SK-N-SH (cell line): Measurements from ENCODE around the gene AGBL4. TPM values are rescaled to one million over a fixed set of nuclear protein-coding genes. Genes with fewer than 3 reads are reported as not detected.
A peak's percentile ranks its signal among the peaks of the same experiment; 100 is the strongest.

Source experiments
- CTCF ChIA-PET: fragments of 300-600, 350-600 bp; formaldehyde crosslinking; extraction: SDS; loops from one replicate; lab custom pipeline; 2021; lab: Yijun Ruan, JAX
- POLR2A ChIA-PET: fragments of 350-600 bp; sonication (Branson Sonifier 250); formaldehyde crosslinking; extraction: SDS; loops from one replicate; lab custom pipeline; 2020; ENCODE audit warnings: antibody characterized with exemption, inconsistent platforms; lab: Yijun Ruan, JAX
- DNase-seq: peaks from one replicate; pipeline ENCODE4 v3.0.0; 2012
- H2AFZ ChIP-seq: fragments of 200-600 bp; sonication (generic); 2 replicates; pipeline ENCODE4 v1.8.1; 2016; ENCODE audit warnings: antibody characterized with exemption, mild to moderate bottlenecking, low read depth
- H3F3A ChIP-seq: fragments of 200-600 bp; sonication (generic); replicated peaks from 2 replicates; pipeline ENCODE3; 2016; ENCODE audit warnings: antibody characterized with exemption, mild to moderate bottlenecking; ENCODE audit not compliant: insufficient read depth
- H3K27ac ChIP-seq, 2 experiments: fragments of 200-500 bp in 1 of 2; fragments of 200-600 bp in 1 of 2; sonication (Bioruptor generic) in 1 of 2; sonication (generic), shearing (Covaris generic) in 1 of 2; 2 replicates each; pipeline versions ENCODE4 v1.5.1 to v1.6.1; 2014 to 2016; ENCODE audit warnings: low read depth in 2 of 2, inconsistent platforms in 1 of 2, low read length in 1 of 2, mild to moderate bottlenecking in 1 of 2, mixed read lengths in 1 of 2
- H3K27me3 ChIP-seq: fragments of 200-600 bp; sonication (generic), shearing (Covaris generic); 2 replicates; pipeline ENCODE4 v1.6.1; 2016; ENCODE audit warnings: mixed run types; ENCODE audit not compliant: insufficient read depth
- H3K36me3 ChIP-seq, 2 experiments: fragments of 200-500 bp in 1 of 2; fragments of 200-600 bp in 1 of 2; sonication (Bioruptor generic) in 1 of 2; sonication (generic) in 1 of 2; replicated peaks in 1 of 2; 2 replicates each; pipeline versions ENCODE3 to v1.5.1; 2014 to 2016; ENCODE audit warnings: low read length in 1 of 2, mild to moderate bottlenecking in 1 of 2; ENCODE audit not compliant: insufficient read depth in 2 of 2, control insufficient read depth in 1 of 2
- H3K4me1 ChIP-seq, 2 experiments: fragments of 200-500 bp in 1 of 2; fragments of 200-600 bp in 1 of 2; sonication (Bioruptor generic) in 1 of 2; sonication (generic), shearing (Covaris generic) in 1 of 2; 2 replicates each; pipeline versions ENCODE4 v1.5.1 to v1.6.1; 2014 to 2016; ENCODE audit warnings: low read depth in 1 of 2, low read length in 1 of 2, mixed run types in 1 of 2; ENCODE audit not compliant: insufficient read depth in 2 of 2, control insufficient read depth in 1 of 2
- H3K4me2 ChIP-seq: fragments of 200-600 bp; sonication (generic), shearing (Covaris generic); 2 replicates; pipeline ENCODE4 v1.6.1; 2017; ENCODE audit warnings: mixed run types
- H3K4me3 ChIP-seq, 2 experiments: fragments of 200-500 bp in 1 of 2; fragments of 200-600 bp in 1 of 2; sonication (Bioruptor generic) in 1 of 2; sonication (generic), shearing (Covaris generic) in 1 of 2; 2 replicates each; pipeline versions ENCODE4 v1.5.1 to v1.8.1; 2014 to 2016; ENCODE audit warnings: low read depth in 2 of 2, inconsistent platforms in 1 of 2, low read length in 1 of 2, mild to moderate bottlenecking in 1 of 2, mixed read lengths in 1 of 2, moderate library complexity in 1 of 2
- H3K79me2 ChIP-seq: fragments of 200-600 bp; sonication (generic); 2 replicates; pipeline ENCODE4 v1.8.1; 2017; ENCODE audit warnings: mild to moderate bottlenecking; ENCODE audit not compliant: insufficient read depth
- H3K9ac ChIP-seq: fragments of 200-600 bp; sonication (generic); 2 replicates; pipeline ENCODE4 v1.6.1; 2017; ENCODE audit warnings: mixed run types
- H3K9me2 ChIP-seq: fragments of 200-600 bp; sonication (generic); 2 replicates; pipeline ENCODE4 v1.6.1; 2017; ENCODE audit warnings: mixed run types
- H3K9me3 ChIP-seq: fragments of 200-600 bp; sonication (generic); 2 replicates; pipeline ENCODE4 v1.6.1; 2017; ENCODE audit warnings: mixed run types, mild to moderate bottlenecking, moderate library complexity
- H4K20me1 ChIP-seq: fragments of 200-600 bp; sonication (generic); 2 replicates; pipeline ENCODE4 v1.6.1; 2017; ENCODE audit warnings: mild to moderate bottlenecking, mixed run types; ENCODE audit not compliant: insufficient read depth
- CHD2 ChIP-seq: fragments of 150-350 bp; IDR thresholded peaks from 2 replicates; pipeline ENCODE4 v1.6.1; 2018; ENCODE audit warnings: low read length; ENCODE audit not compliant: partially characterized antibody
- EP300 ChIP-seq, 2 experiments: IDR thresholded peaks; 2 replicates each; pipeline versions ENCODE4 v1.4.0 to v1.6.1; 2012; ENCODE audit warnings: borderline replicate concordance in 1 of 2, low read depth in 1 of 2, low read length in 1 of 2
- FOXM1 ChIP-seq: IDR thresholded peaks from 2 replicates; pipeline ENCODE4 v1.4.0; 2012; ENCODE audit warnings: low read depth, mild to moderate bottlenecking
- MEF2A ChIP-seq: IDR thresholded peaks from 2 replicates; pipeline ENCODE4 v1.4.0; 2012; ENCODE audit warnings: low read depth, borderline replicate concordance
- MXI1 ChIP-seq: IDR thresholded peaks from 2 replicates; pipeline ENCODE4 v1.6.1; 2012; ENCODE audit warnings: mild to moderate bottlenecking, low read depth, low read length, improper control_type of control experiment
- RAD21 ChIP-seq: IDR thresholded peaks from 2 replicates; pipeline ENCODE4 v1.6.1; 2012; ENCODE audit warnings: mild to moderate bottlenecking, low read length
- SIN3A ChIP-seq: IDR thresholded peaks from 2 replicates; pipeline ENCODE4 v1.6.1; 2012; ENCODE audit warnings: low read depth, mild to moderate bottlenecking, low read length, moderate library complexity, borderline replicate concordance
- SMC3 ChIP-seq: IDR thresholded peaks from 2 replicates; pipeline ENCODE4 v1.6.1; 2012; ENCODE audit warnings: low read depth, low read length, improper control_type of control experiment
- TEAD4 ChIP-seq: IDR thresholded peaks from 2 replicates; pipeline ENCODE4 v1.4.0; 2012; ENCODE audit warnings: mild to moderate bottlenecking, borderline replicate concordance; ENCODE audit not compliant: insufficient read depth
- WGBS: methylation state at CpG from one replicate; pipeline ENCODE4 v1.1.6; 2017; ENCODE audit warnings: low lambda C conversion rate; 5-methylcytosine and 5-hydroxymethylcytosine counted together
- polyA plus RNA-seq, 3 experiments: library from polyadenylated mRNA; depleted of rRNA; stranded (reverse); fragments of >200 nt; gene quantifications; 2 replicates each; pipeline ENCODE4 v1.2.3, GENCODE V29; 2012
- TF ChIP-seq, protein P1 (sequence below): IDR thresholded peaks from 2 replicates; pipeline ENCODE4 v1.6.1; 2012; ENCODE audit warnings: mild to moderate bottlenecking, low read depth, low read length, moderate library complexity
- TF ChIP-seq, protein P2 (sequence below): IDR thresholded peaks from 2 replicates; pipeline ENCODE4 v1.4.0; 2012; ENCODE audit warnings: low read depth, borderline replicate concordance
- TF ChIP-seq, protein P3 (sequence below): IDR thresholded peaks from 2 replicates; pipeline ENCODE4; 2012

Gene AGBL4
- polyA plus RNA-seq, 1 of the 3 experiments (the other 2 are of a cell fraction) = 0.07 TPM

DNA sequence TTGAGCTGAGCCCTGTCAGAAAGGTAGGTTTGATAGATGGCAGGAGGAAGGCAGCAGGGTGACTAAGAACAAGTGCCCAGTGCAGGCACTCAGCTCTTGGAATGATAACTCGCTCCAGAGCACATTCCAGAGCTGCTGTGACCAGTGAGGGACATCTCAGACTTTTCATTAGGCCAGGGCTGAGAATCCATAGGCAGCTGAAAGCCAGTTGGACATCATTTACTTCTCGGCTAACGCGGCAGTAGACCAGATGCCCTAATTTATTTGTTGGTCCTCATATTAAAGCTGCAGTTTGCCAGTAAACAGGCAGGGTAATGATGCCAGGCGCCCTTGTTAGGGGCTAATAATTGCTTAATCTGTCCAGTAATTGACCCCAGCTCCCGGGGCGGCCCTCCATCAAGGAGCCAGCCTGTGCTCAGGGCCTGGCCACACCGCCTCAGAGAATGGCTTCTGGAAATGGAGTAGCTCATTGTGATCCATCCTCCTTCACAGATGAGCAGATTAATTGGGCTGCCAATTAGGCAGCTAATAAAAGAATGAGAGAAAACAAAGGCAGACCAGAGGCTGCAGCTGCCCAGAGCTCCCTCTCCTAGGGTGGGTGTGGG, 1369.0 kb downstream of the AGBL4 start (continued):
- TF ChIP-seq, protein P1, sequence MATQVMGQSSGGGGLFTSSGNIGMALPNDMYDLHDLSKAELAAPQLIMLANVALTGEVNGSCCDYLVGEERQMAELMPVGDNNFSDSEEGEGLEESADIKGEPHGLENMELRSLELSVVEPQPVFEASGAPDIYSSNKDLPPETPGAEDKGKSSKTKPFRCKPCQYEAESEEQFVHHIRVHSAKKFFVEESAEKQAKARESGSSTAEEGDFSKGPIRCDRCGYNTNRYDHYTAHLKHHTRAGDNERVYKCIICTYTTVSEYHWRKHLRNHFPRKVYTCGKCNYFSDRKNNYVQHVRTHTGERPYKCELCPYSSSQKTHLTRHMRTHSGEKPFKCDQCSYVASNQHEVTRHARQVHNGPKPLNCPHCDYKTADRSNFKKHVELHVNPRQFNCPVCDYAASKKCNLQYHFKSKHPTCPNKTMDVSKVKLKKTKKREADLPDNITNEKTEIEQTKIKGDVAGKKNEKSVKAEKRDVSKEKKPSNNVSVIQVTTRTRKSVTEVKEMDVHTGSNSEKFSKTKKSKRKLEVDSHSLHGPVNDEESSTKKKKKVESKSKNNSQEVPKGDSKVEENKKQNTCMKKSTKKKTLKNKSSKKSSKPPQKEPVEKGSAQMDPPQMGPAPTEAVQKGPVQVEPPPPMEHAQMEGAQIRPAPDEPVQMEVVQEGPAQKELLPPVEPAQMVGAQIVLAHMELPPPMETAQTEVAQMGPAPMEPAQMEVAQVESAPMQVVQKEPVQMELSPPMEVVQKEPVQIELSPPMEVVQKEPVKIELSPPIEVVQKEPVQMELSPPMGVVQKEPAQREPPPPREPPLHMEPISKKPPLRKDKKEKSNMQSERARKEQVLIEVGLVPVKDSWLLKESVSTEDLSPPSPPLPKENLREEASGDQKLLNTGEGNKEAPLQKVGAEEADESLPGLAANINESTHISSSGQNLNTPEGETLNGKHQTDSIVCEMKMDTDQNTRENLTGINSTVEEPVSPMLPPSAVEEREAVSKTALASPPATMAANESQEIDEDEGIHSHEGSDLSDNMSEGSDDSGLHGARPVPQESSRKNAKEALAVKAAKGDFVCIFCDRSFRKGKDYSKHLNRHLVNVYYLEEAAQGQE = no peak
- no peak for TF ChIP-seq MEF2A
- peak; percentile 80 for TF ChIP-seq CHD2
- TF ChIP-seq MXI1 = peak; percentile 35; the same call in 1 of the 2 replicates
- TF ChIP-seq RAD21 = peak; percentile 27; the same call in 1 of the 2 replicates
- no peak for TF ChIP-seq FOXM1
- no peak for TF ChIP-seq SIN3A
- TF ChIP-seq EP300 (IDR thresholded peaks at IDR 0.05; ENCODE audit: borderline replicate concordance in 1 of 2, low read depth in 1 of 2, low read length in 1 of 2) = peak in 1 of 2 experiments; percentile 97; a peak in 2 of 4 replicates

DNA sequence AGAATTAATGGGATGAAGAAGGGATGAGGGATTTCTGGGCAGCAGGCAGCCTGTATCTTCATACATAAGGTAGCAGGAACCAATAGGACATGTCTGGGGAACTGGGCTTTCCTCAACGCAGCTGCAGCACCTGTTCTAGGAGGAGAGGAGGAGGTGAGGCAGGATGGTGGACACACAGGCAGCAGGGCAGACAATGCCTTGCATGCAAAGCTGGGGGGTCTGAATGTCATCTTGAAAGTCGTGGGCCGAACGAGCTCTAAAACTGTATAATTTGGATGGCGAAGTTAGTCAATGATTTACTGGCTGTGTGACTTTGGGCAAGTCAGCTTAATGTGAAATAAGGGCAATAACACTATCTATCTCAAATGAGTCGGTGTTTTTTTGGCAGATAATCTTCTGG, 1371.4 kb downstream of the AGBL4 start:
- no peaks in the 10 kb centered on the region for H3K79me2 ChIP-seq
- H2AFZ ChIP-seq = no peak overlapping the region
- no peak overlapping the region for H3K4me2 ChIP-seq
- TF ChIP-seq, protein P2, sequence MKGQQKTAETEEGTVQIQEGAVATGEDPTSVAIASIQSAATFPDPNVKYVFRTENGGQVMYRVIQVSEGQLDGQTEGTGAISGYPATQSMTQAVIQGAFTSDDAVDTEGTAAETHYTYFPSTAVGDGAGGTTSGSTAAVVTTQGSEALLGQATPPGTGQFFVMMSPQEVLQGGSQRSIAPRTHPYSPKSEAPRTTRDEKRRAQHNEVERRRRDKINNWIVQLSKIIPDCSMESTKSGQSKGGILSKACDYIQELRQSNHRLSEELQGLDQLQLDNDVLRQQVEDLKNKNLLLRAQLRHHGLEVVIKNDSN = no peak
- TF ChIP-seq, protein P3, sequence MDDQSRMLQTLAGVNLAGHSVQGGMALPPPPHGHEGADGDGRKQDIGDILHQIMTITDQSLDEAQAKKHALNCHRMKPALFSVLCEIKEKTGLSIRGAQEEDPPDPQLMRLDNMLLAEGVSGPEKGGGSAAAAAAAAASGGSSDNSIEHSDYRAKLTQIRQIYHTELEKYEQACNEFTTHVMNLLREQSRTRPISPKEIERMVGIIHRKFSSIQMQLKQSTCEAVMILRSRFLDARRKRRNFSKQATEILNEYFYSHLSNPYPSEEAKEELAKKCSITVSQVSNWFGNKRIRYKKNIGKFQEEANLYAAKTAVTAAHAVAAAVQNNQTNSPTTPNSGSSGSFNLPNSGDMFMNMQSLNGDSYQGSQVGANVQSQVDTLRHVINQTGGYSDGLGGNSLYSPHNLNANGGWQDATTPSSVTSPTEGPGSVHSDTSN = no peak
- TF ChIP-seq TEAD4 (no peak), SMC3 (no peak)
- H3K9me2 ChIP-seq = no peaks in the 10 kb centered on the region
- H3K36me3 ChIP-seq = no peaks in the 10 kb centered on the region
- no peak overlapping the region for H3K4me3 ChIP-seq
- H3K4me1 ChIP-seq = peaks cover 0 to 30% of the 10 kb centered on the region in 2 experiments; a peak in 2 of 4 replicates
- POLR2A ChIA-PET = no interaction called here
- no peaks in the 10 kb centered on the region for H3K27me3 ChIP-seq
- no peak overlapping the region for H3K9ac ChIP-seq
- H3K27ac ChIP-seq = no peak overlapping the region
- no peaks in the 10 kb centered on the region for H3F3A ChIP-seq
- 54% methylated on average over 6 of the region's 6 CpGs for WGBS
- H4K20me1 ChIP-seq = no peaks in the 10 kb centered on the region
- CTCF ChIA-PET = interaction anchor here (0.6 to 1.9 kb wide), 7 partner anchors 9 to 79 kb away, joined by 3 to 6 read pairs (median 4); no protein-coding TSS in a partner anchor
- no peak for DNase-seq
- no peaks in the 10 kb centered on the region for H3K9me3 ChIP-seq
